K562 (cell line): ENCODE results near the gene MRPS35. TPM values are rescaled to one million over a fixed set of nuclear protein-coding genes. Genes with fewer than 3 reads are reported as not detected.

ENCODE experiments used
- ATAC-seq: fragments of 200-7000 bp; cut with Tn5 transposase; 3 replicates; pipeline ENCODE4 v1.9.1; 2020; ENCODE audit warnings: moderate library complexity
- BruUV-seq: library from RNA; stranded (reverse); fragments of 400-500 nt; replicated peaks from 2 replicates; lab custom pipeline; 2021; lab: Mats Ljungman, UMichigan
- CTCF ChIA-PET: fragments of 300-600 bp; formaldehyde crosslinking; extraction: SDS; loops from one replicate; lab custom pipeline; 2021; ENCODE audit warnings: low intra/inter-chr PET ratio; lab: Yijun Ruan, JAX
- POLR2A ChIA-PET: fragments of 300-600, 350-650 bp; sonication (Branson Sonifier 250); formaldehyde crosslinking; extraction: SDS; loops from one replicate; lab custom pipeline; 2021; ENCODE audit warnings: antibody characterized with exemption, inconsistent platforms; lab: Yijun Ruan, JAX
- DNase-seq, 4 experiments: peaks; one replicate each; pipeline versions ENCODE4 v3.0.0 to v3.0.0-alpha.2; 2011 to 2018; ENCODE audit warnings: low spot score in 3 of 4, mixed read lengths in 3 of 4; ENCODE audit errors: extremely low read depth in 1 of 4
- FAIRE-seq: peaks from 2 replicates; lab custom pipeline; 2011; peaks lifted over from hg19 to GRCh38; lab: Jason Lieb, UNC
- H2AFZ ChIP-seq: 2 replicates; pipeline ENCODE4 v1.6.0; 2011; ENCODE audit warnings: low read depth, low read length, control low read depth, inconsistent platforms
- H3K27ac ChIP-seq: fragments of 200-600 bp; 3 replicates; pipeline ENCODE4 v1.8.0; 2011; ENCODE audit warnings: low read depth, mild to moderate bottlenecking, control low read depth, inconsistent platforms, low read length, moderate library complexity, mixed read lengths; ENCODE audit errors: extremely low read depth
- H3K27me3 ChIP-seq, 2 experiments: fragments of 300-600 bp in 1 of 2; 2 replicates in 1 of 2; 3 replicates in 1 of 2; pipeline versions ENCODE4 v1.6.0 to v1.8.0; 2011; ENCODE audit warnings: inconsistent platforms in 2 of 2, low read length in 2 of 2, mild to moderate bottlenecking in 1 of 2, mixed read lengths in 1 of 2, moderate library complexity in 1 of 2; ENCODE audit not compliant: control insufficient read depth in 2 of 2, insufficient read depth in 2 of 2
- H3K36me3 ChIP-seq: fragments of 300-600 bp; 3 replicates; pipeline ENCODE4 v1.8.0; 2011; ENCODE audit warnings: mild to moderate bottlenecking, low read length, inconsistent platforms; ENCODE audit not compliant: control insufficient read depth, insufficient read depth
- H3K4me1 ChIP-seq, 2 experiments: fragments of 200-600 bp in 1 of 2; replicated peaks in 1 of 2; 2 replicates in 1 of 2; 3 replicates in 1 of 2; pipeline versions ENCODE4 v1.5.1 to v1.8.0; 2011; ENCODE audit warnings: inconsistent platforms in 2 of 2, low read length in 2 of 2, mild to moderate bottlenecking in 1 of 2, mixed read lengths in 1 of 2, moderate library complexity in 1 of 2; ENCODE audit not compliant: control insufficient read depth in 2 of 2, insufficient read depth in 2 of 2
- H3K4me2 ChIP-seq: 2 replicates; pipeline ENCODE4 v1.6.1; 2011; ENCODE audit warnings: low read length, control low read depth, inconsistent platforms, mixed read lengths; ENCODE audit not compliant: insufficient read depth
- H3K4me3 ChIP-seq: fragments of 200-600 bp; sonication (generic), shearing (Covaris generic); 2 replicates; pipeline ENCODE4 v1.5.1; 2016; ENCODE audit warnings: control low read depth, inconsistent platforms
- H3K79me2 ChIP-seq: fragments of 200-600 bp; 3 replicates; pipeline ENCODE4 v1.8.0; 2011; ENCODE audit warnings: low read length, inconsistent platforms; ENCODE audit not compliant: control insufficient read depth, insufficient read depth
- H3K9ac ChIP-seq, 2 experiments: 2 replicates each; pipeline versions ENCODE4 v1.6.0 to v1.6.1; 2011; ENCODE audit warnings: low read depth in 2 of 2, low read length in 2 of 2, control low read depth in 1 of 2, inconsistent platforms in 1 of 2, mild to moderate bottlenecking in 1 of 2, mixed read lengths in 1 of 2; ENCODE audit not compliant: insufficient read depth in 1 of 2
- H3K9me1 ChIP-seq: one replicate; pipeline ENCODE4 v1.6.0; 2011; ENCODE audit warnings: inconsistent platforms, mild to moderate bottlenecking, low read length, moderate library complexity; ENCODE audit not compliant: control insufficient read depth, insufficient read depth
- H3K9me3 ChIP-seq: replicated peaks from 2 replicates; pipeline ENCODE4 v1.5.1; 2011; ENCODE audit warnings: low read depth, low read length, inconsistent platforms; ENCODE audit not compliant: control insufficient read depth, insufficient read depth
- H4K20me1 ChIP-seq: replicated peaks from 2 replicates; pipeline ENCODE4 v1.6.1; 2011; ENCODE audit warnings: low read length, inconsistent platforms, mixed read lengths; ENCODE audit not compliant: control insufficient read depth, insufficient read depth
- CHD4 ChIP-seq: fragments of 200-600 bp; sonication (generic); IDR thresholded peaks from 3 replicates; pipeline ENCODE4 v1.6.1; 2012; ENCODE audit warnings: low read depth, mild to moderate bottlenecking, mixed read lengths, low read length, inconsistent platforms; ENCODE audit not compliant: insufficient read depth, insufficient replicate concordance, poor library complexity, severe bottlenecking
- CTCF ChIP-seq, 3 experiments: IDR thresholded peaks in 2 of 3; conservative IDR thresholded peaks in 1 of 3; 2 replicates each; pipeline ENCODE4 v1.5.1; 2011 to 2012; ENCODE audit warnings: low read length in 3 of 3, mild to moderate bottlenecking in 3 of 3, control low read depth in 2 of 3, improper control_type of control experiment in 1 of 3, inconsistent platforms in 1 of 3, low read depth in 1 of 3, mixed read lengths in 1 of 3, moderate library complexity in 1 of 3; ENCODE audit not compliant: insufficient read depth in 2 of 3
- GTF2E2 ChIP-seq: fragments of 200-800 bp; sonication (Bioruptor generic); IDR thresholded peaks from 2 replicates; pipeline ENCODE4 v1.6.1; 2016; ENCODE audit warnings: missing genetic modification characterization, missing compliant biosample characterization
- PURB ChIP-seq: sonication (generic); formaldehyde crosslinking; IDR thresholded peaks from 2 replicates; pipeline ENCODE4 v1.9.0; 2021; ENCODE audit warnings: low read depth, mild to moderate bottlenecking, missing genetic modification reagents
- RAD21 ChIP-seq, 2 experiments: fragments of 250-450 bp in 1 of 2; fragments of 450-650 bp in 1 of 2; sonication (Bioruptor Pico) in 1 of 2; formaldehyde crosslinking in 1 of 2; IDR thresholded peaks in 1 of 2; conservative IDR thresholded peaks in 1 of 2; 2 replicates each; pipeline versions ENCODE4 v1.4.0 to v1.8.0; 2020 to 2022; ENCODE audit warnings: mild to moderate bottlenecking in 2 of 2, moderate library complexity in 1 of 2
- THRA ChIP-seq: fragments of 450-650 bp; IDR thresholded peaks from 2 replicates; pipeline ENCODE4 v1.6.1; 2017; ENCODE audit warnings: mild to moderate bottlenecking, moderate library complexity
- WHSC1 ChIP-seq: IDR thresholded peaks from one replicate; pipeline ENCODE4 v1.6.1; 2012; ENCODE audit warnings: low read length, control low read depth, inconsistent platforms
- ZKSCAN3 ChIP-seq: fragments of 250-450 bp; sonication (Bioruptor Pico); IDR thresholded peaks from 2 replicates; pipeline ENCODE4 v1.4.0; 2020
- ZNF324 ChIP-seq: fragments of 250-450 bp; sonication (Bioruptor Pico); IDR thresholded peaks from 2 replicates; pipeline ENCODE4 v1.4.0; 2020; ENCODE audit warnings: mild to moderate bottlenecking
- ZNF695 ChIP-seq: fragments of 450-650 bp; formaldehyde crosslinking; IDR thresholded peaks from 2 replicates; pipeline ENCODE4 v1.4.0; 2020; ENCODE audit warnings: mild to moderate bottlenecking, moderate library complexity
- ZNF764 ChIP-seq: fragments of 250-450 bp; sonication (Bioruptor Pico); IDR thresholded peaks from 2 replicates; pipeline ENCODE4 v1.4.0; 2020; ENCODE audit warnings: low read depth, mild to moderate bottlenecking, moderate library complexity
- WGBS: fragments of 100-300 bp; shearing (Covaris generic); methylation state at CpG from one replicate; pipeline ENCODE4 v1.1.6; 2016; ENCODE audit warnings: low coverage, mixed read lengths; ENCODE audit not compliant: insufficient coverage; ENCODE audit errors: missing lambda C conversion rate; 5-methylcytosine and 5-hydroxymethylcytosine counted together
- in situ Hi-C: fragments of 300-500 bp; cut with MboI; formaldehyde crosslinking; loops from 4 replicates; pipeline ENCODE4 v1.15.0; 2018; ENCODE audit warnings: inconsistent platforms, mixed read lengths
- intact Hi-C: fragments of 100-400 bp; cut with micrococcal nuclease; formaldehyde crosslinking; loops from 2 replicates; pipeline ENCODE4 v1.14.2; 2022
- polyA plus RNA-seq, 8 experiments: library from polyadenylated mRNA; depleted of rRNA in 4 of 8; stranded (reverse) in 5 of 8; unstranded in 3 of 8; fragments of >200 nt; fragmentation: Nextera tagmentation in 2 of 8; fragmentation: Illumina TruSeq in 1 of 8; extraction: Ambion mirVana in 2 of 8; extraction: Trizol in 1 of 8; gene quantifications; 2 replicates each; pipeline versions ENCODE4 v1.2.1 to v1.2.3, GENCODE V29; 2011 to 2014; ENCODE audit warnings: inconsistent platforms in 1 of 8, missing spikeins in 1 of 8
- total RNA-seq, 7 experiments: library from RNA; depleted of rRNA in 6 of 7; stranded (reverse); fragments of >200 nt in 6 of 7; fragmentation: Illumina TruSeq in 2 of 7; extraction: Trizol in 2 of 7; gene quantifications; 2 replicates each; pipeline versions ENCODE4 v1.2.1 to v1.2.3, GENCODE V29; 2011 to 2021; ENCODE audit warnings: low replicate concordance in 1 of 7
- TF ChIP-seq, protein P1 (sequence below): fragments of 450-650 bp; formaldehyde crosslinking; IDR thresholded peaks from 2 replicates; pipeline ENCODE4 v1.4.0; 2020; ENCODE audit warnings: mild to moderate bottlenecking, moderate library complexity
- TF ChIP-seq, protein P2 (sequence below): sonication (generic); formaldehyde crosslinking; IDR thresholded peaks from 2 replicates; pipeline ENCODE4 v1.8.0; 2022; ENCODE audit warnings: mild to moderate bottlenecking, missing genetic modification reagents

MRPS35 gene
- total and polyA plus RNA-seq, 9 of the 15 experiments (the other 6 are each of a cell fraction or from before 2014, with no cell fraction given) = 79.0 to 183 (median 114) TPM

DNA sequence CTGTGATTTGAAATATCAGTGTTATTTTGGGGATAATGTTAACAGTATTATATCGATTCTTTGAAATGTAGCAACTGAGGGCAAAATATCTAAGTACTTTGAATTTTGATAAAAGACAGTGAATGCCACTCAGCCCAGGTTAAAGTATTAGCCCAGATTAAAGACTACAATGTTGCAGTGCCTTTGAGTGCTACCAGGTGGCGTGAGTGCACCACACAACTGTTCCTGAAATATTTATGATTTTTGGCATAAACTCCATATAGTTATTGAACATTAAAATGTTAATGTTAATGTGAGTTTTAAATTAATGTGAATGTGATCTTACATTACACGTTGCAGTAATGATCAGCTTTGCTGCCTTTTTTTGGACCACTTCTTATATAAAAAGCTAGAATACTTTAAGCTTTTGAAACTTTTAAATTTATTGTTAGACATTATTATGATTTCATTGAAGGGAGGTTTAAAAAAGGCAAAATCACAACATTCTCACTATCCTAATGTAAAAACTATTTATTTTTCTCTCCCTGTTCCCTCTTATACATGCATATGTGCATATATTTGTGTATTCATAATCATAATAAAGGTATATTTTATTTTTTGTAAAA lies 22.5 kb downstream of the MRPS35 start:
- Histone ChIP-seq H3K79me2 (peaks cover 14% of the 10 kb centered on the region; the same call in 2 of the 3 replicates), H3K27ac (no peak overlapping the region), H3K27me3 (no peaks in the 10 kb centered on the region), H3K4me1 (no peaks in the 10 kb centered on the region), H3K9me1 (no peaks in the 10 kb centered on the region), H3K4me3 (no peak overlapping the region), H2AFZ (no peak overlapping the region), H3K36me3 (peaks cover 84% of the 10 kb centered on the region), H4K20me1 (no peaks in the 10 kb centered on the region), H3K9ac (no peak overlapping the region), H3K4me2 (no peak overlapping the region), H3K9me3 (no peaks in the 10 kb centered on the region)
- in situ Hi-C loops = no loop called here
- peak; percentile 90 for FAIRE-seq
- no TSS peak for BruUV-seq
- ATAC-seq = peak; percentile 77
- POLR2A ChIA-PET = no interaction called here
- 8% methylated on average over 3 of the region's 3 CpGs for WGBS
- CTCF ChIA-PET = interaction anchor here (0.6 to 2.3 kb wide), 7 partner anchors 88 to 1139 kb away, joined by 3 to 20 read pairs (median 4); no protein-coding TSS in a partner anchor
- intact Hi-C loops = loop anchor here (1.0 to 10.0 kb wide), 4 partner anchors 88 to 1142 kb away; no protein-coding TSS in a partner anchor
- peak; percentile 37 to 49 (median 40) for DNase-seq
- TF ChIP-seq CHD4 (no peak), ZNF695 (CRISPR knock-in tag) (no peak), WHSC1 (no peak), RAD21 (CRISPR knock-in tag; conservative IDR thresholded peaks at IDR 0.05 in 1 of 2, IDR thresholded peaks at IDR 0.05 in 1 of 2) (peak; percentile 91 to 93), GTF2E2 (tag) (no peak), ZKSCAN3 (CRISPR knock-in tag) (no peak), PURB (no peak), ZNF764 (CRISPR knock-in tag) (no peak), CTCF (IDR thresholded peaks at IDR 0.05 in 2 of 3, conservative IDR thresholded peaks at IDR 0.05 in 1 of 3; ENCODE audit: insufficient read depth in 2 of 3, low read depth in 1 of 3, low read length in 3 of 3) (peak; percentile 75 to 89 (median 80)), THRA (no peak), ZNF324 (CRISPR knock-in tag) (no peak)
- TF ChIP-seq, protein P1, sequence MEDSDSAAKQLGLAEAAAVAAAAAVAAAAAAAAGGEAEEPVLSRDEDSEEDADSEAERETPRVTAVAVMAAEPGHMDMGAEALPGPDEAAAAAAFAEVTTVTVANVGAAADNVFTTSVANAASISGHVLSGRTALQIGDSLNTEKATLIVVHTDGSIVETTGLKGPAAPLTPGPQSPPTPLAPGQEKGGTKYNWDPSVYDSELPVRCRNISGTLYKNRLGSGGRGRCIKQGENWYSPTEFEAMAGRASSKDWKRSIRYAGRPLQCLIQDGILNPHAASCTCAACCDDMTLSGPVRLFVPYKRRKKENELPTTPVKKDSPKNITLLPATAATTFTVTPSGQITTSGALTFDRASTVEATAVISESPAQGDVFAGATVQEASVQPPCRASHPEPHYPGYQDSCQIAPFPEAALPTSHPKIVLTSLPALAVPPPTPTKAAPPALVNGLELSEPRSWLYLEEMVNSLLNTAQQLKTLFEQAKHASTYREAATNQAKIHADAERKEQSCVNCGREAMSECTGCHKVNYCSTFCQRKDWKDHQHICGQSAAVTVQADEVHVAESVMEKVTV (CRISPR knock-in tag) = peak; percentile 83
- TF ChIP-seq, protein P2, sequence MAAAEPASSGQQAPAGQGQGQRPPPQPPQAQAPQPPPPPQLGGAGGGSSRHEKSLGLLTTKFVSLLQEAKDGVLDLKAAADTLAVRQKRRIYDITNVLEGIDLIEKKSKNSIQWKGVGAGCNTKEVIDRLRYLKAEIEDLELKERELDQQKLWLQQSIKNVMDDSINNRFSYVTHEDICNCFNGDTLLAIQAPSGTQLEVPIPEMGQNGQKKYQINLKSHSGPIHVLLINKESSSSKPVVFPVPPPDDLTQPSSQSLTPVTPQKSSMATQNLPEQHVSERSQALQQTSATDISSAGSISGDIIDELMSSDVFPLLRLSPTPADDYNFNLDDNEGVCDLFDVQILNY (CRISPR knock-in tag) = no peak
